NCI-H510A treated with DMSO at 0.1 percent for 48 hours (cell line): ENCODE measurements around the gene PTDSS2.

ENCODE experiments used
- DNase-seq: peaks from one replicate; lab custom pipeline; 2025; lab: John Stamatoyannopoulos, UW

PTDSS2 gene

DNA sequence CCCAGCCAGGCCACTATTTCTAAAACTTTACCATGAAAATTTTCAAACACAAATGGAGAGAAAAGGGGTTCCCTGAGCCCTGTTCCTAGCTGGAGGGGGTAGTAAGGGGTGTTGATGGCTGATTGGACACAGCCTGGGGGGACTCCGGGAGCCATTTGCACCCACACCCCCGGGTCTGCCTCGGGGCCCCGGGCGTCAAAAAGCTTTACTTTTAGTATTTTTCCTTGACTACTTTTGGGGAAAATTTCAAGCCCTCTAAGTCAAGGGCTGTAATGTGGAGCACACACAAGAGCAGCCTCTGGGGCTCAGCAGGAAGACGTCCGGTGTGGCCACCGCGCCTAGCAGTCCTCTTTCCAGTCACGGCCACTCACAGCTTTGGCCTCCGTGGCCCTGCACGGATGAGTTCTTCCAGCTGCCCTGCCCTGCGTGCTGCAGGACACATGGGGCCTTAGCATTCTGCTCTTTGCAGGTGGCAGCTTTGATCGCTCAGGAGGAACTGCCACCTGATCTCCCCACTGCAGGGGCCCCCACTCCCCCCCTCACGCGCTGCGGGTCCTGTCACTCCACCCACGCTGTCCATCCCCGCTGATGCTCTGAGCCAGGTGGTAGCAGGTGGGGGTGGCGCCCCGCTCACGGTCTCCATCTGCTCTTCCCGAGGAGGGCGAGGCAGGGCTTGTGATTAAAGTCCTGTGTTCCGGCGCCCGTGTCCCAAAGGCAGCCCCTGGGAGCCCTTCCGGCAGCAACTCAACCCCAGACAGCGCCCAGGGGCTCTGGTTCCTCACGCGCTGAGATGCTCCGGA, 42.5 kb downstream of the PTDSS2 start:
- no peak for DNase-seq

DNA sequence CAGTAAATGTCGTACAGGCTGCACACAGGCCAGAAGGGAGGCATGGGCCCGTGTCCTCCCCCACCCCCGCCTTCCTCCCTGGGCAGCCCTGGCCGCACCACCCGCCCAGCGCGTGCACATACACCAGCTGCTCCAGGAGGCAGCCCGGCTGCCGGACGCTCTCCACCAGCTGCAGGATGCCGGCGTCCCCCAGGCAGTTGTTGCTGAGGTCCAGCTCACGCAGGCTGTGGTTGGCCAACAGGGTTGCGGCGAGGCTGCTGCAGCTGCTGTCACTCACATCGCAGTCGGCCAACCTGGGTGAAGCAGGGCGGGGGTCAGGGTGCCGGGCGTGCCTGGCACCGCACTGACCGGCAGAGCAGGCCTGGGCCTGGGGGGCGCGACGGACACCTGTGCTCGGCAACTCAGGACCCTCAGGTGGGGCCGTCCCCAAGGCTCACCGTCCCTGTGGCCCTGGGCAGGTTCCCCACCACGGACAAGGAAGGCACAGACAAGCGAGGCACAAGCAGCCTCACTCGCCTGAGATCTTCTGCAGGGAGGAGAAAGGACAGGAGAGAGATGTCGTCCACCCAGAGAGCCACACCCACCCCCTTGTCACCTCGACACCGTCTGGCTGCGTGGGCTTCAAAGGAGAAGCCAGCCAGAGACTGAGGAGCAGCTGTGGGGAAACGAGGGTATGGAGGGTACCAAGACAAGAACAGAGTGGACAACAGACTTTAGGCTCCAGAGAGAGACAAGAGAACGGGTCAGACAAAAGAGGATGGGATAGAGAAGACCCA, 44.9 kb downstream of the PTDSS2 start:
- no peak for DNase-seq

DNA sequence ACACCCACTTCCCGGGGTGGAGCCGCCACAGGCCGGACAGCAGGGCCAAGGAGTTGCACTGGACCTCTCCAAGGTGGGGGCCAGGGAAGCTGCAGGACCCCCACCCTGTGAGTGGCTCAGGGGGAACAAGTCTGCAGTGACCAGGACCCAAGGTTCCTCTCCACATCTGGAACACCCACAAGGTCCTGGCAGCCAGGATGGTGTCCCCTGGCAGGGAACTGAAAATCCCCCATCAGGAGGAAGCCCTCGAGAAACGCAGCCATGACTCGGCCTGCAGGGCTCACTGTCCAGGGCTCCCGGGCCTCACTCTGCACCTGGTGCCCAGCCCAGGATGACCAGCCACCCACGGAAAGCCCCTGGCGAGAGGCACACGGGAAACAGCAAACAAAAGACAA, 45.5 kb downstream of the PTDSS2 start:
- DNase-seq, result no peak

DNA sequence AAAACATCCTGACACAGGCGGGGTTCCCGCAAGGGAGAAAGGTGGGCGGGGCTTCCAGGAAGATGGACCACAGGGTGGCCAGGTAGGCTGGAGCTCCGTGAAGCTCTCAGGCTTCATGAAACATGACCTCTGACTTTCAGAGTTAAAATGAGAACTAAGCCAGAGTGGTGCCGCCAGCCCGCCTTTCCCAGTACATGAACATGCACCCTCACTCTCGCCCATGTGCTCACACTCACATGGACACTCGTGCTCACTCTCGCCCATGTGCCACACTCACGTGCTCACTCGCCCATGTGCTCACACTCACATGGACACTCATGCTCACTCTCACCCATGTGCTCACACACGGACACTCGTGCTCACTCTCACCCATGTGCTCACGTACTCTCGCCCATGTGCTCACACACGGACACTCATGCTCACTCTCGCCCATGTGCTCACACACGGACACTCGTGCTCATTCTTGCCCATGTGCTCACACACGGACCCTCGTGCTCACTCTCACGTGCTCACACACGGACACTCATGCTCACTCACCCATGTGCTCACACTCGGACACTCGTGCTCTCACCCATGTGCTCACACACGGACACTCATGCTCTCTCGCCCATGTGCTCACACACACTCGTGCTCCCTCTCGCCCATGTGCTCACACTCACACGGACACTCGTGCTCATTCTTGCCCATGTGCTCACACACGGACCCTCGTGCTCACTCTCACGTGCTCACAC, 46.9 kb downstream of the PTDSS2 start:
- no peak for DNase-seq

DNA sequence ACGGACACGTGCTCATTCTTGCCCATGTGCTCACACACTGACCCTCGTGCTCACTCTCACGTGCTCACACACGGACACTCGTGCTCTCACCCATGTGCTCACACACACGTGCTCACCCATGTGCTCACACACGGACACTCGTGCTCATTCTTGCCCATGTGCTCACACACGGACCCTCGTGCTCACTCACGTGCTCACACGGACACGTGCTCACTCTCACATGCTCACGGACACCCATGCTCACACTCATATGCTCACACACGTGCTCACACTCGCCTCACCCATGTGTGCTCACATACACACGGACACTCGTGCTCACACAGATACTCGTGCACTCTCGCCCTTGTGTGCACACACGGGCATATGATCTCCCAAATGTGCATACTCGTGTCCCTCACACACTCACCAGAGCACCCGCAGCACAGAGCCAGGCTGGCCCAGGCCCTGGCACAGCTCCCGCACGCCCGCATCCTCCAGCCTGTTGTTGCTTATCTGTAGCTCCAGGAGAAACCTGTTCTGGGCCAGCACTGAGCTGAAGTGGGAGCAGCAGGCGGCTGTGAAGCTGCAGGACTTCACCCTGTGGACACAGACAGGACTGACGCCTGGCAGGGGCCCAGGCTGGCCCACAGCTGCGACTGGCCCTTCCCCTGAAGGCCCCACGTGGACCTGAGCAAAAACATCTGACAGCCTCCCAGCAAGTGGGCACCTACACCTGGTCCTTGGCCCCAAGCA, 47.7 kb downstream of the PTDSS2 start:
- no peak for DNase-seq

DNA sequence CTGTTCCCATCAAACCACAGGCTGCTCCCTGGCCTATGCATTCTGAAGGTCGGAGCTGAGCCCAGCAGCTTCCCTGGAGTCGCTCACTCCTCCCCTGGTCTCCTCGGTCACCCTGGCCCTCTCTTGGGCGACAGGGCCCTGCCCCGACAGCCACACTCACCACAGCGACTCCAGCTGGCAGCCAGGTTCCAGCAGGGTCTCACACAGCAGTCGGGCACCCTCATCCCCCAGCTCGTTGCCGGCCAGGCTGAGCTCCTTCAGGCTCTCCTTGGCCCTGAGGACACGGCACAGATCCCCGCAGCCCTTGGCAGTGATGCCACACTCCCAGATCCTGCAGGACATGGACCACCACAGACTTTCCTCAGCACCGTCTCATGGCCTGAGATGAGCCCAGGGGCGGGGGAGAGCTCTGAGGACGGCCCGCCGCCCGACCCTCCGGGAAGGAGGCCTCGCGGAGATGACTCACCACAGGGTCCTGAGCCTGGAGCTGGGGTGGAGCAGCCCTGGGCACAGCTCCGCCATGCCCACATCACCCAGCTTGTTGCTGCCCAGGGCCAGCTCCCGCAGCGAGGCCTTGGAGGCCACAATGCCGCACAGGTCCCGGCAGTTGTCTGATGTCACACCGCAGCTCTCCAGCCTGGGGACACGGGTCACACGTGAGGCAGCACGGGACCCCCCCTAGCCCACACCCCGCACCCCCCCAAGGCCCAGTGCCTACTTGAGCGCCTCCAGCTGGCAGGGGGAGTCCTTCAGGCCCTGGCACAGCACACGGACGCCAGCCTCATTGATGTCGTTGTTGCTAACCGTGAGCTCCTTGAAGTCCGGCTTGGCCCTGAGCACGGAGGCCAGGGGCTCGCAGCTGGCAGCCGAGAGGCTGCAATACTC, 48.5 kb downstream of the PTDSS2 start:
- no peak for DNase-seq

DNA sequence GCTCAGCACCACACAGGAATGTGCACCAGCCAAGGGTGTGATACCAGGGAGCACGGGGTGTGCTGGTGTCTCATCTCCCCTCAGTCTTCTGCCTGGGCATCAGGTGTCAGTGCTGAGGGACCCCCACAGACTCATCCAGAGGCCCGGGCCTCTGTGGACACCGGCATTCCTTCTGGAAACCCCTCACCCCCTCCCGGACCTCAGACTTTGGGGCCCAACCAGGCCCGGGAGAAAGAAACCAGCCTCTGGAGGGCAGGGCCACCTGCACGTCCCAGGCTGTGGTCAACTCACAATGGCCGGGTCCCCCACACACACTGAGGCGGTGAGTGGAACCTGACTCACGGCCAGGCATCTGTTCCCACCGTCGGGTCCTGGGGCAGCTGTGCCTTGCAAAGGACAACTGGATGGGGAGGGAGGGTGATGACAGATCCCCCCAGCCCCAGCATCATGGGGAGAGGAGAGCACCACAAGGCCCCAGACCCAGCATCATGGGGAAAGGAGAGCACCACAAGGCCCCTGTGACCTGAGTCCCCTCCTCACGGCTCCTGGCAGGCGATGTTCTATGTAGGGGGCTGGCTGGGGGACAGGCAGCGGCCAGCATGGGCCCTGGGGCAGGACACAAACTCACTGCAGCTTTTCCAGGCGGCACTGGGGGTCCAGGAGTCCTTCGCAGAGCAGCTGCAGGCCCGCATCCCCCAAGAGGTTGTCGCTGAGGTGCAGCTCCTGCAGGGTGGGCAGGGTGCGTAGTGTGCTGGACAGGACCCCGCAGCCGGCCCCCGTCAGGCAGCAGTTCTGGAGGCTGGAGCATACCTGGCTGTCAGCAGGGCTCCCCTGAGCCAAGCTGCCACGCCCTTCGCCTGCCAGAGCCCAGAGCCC, 49.4 kb downstream of the PTDSS2 start:
- no peak for DNase-seq

DNA sequence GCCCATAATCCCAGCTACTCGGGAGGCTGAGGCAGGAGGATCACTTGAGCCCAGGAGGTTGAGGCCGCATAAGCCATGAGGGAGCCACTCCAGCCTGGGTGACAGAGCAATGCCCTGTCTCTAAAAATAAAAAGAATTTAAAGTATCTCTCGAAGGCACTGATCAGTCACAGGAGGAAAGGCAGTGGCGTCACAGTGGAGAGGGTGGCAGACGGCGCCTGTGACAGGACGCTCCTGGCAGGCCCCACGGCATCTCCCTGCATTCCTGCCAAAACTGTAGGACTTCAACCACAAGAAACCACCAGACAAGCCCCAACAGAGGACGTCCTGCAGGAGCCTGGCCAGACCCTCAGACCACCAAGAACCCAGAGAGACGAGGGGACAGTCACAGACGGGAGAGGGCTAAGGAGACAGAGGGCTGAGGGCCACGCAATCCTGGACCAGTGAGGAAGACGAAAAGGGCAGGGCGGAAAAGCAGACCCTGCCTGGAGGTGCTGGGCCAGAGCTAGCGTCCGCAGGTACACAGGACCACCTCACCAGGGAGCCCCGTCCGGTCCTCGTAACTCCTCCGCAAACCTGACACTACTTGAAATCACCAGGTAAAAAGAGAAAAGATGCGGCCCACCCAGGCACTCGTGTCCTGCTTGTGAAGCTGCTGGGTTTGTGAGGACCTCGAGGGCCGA, 51.1 kb downstream of the PTDSS2 start:
- DNase-seq, result no peak

DNA sequence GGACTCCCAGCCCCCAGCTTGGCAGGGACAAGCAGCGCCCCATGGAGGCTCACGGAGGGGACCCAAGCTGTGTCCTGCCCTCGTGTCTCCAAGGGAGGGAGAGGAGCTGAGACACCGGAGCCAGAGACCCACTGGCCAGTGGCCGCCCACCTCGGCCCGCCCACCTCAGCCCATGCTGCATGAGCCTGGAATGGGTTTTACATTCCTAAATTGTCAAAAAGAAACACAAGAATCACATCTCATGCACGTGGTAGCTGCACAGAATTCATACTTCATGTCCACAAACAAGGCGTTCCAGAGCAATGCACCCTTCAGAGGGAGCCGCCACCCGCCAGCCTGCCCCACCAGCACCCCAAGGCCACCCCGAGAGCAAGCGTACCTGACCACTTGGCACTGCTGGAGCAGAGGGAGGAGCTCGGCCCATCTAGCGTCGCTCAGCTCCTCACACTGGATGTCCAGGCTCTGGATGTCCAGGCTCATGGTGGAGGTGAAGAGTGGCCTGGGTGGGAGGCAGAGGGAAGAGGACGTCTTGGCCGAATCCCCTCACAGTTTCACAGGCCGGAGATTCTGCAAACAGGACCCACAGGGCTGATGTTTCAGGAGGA, 51.7 kb downstream of the PTDSS2 start:
- DNase-seq, result no peak

DNA sequence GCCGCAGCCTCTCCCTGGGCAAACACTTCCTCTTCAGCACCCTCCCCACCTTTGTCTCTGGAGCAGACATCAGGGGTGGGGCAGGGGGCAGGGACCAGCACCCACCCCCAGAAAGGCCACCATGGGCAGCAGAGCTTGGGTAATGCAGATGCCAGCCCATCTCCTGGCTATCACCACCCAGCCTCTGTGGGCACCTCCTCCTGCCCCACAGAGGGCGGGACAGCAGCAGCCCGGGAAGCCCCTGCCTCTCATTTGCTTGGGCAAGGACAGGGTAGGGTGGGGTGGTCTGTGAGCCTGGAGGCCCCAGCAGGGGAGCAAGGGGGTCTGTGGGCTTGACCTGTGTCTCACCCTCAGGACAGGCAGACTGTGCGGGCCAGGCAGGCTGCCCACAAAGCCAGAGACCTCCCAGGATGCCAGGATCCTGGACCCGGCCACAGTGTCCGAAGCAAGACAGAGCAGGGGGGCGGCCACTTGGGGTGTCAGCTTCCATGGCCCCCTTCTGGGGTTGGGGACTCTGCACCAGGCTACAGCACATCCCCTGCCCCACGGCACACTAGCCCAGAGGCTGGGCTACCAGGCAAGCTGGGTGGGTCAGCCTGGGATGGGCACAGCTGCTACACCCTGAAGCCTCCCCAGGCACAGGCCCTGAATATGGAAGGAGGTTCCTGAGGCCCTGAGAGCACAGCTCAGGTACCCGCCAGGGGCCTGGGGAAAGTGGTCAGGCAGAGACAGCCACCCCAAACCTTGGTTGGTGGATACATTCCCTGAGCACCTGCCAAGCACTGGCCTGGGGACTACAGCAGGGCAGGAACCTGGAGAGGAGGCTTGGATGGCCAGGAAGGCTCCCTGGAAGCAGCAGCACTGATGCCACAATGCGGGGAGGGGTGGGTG, 52.5 kb downstream of the PTDSS2 start:
- DNase-seq, result no peak

DNA sequence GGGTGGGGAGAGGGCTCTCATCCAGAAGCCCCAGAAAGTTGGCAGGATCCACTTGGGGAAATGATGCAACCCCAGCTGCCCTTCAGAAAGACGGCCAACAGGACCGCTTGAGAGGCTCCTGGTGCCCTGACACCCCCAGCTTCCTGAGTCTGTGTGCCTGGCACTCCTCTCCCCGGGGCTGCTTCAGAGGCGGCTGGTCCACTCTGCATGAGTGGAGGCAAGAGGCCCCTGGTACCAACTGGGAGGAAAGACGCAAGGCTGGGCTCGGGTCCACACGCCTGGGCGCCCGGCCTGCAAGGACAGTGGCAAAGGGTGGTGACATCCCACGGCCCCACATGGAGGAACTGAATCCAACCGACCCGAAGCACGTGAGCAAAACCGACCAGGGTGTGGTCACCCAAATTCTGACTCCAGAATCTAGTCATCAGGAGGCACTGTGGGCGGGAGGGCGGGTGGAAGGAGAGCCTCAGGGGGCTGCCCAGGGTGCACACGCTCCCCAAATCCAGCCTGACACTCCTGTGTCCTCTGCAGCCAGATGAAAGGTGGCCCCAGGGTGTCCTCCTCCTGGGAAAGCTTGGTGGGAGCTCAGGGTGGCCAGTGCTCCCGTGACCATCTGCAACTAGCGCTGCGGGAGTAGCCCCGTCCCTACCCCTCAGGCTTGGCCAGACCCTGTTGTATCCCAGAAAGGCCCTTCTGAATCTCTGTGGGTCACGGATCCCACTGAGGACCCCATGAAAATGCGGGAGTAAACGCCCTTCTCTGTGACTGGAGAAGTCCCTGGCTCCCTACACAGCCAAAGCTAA, 53.3 kb downstream of the PTDSS2 start:
- no peak for DNase-seq

DNA sequence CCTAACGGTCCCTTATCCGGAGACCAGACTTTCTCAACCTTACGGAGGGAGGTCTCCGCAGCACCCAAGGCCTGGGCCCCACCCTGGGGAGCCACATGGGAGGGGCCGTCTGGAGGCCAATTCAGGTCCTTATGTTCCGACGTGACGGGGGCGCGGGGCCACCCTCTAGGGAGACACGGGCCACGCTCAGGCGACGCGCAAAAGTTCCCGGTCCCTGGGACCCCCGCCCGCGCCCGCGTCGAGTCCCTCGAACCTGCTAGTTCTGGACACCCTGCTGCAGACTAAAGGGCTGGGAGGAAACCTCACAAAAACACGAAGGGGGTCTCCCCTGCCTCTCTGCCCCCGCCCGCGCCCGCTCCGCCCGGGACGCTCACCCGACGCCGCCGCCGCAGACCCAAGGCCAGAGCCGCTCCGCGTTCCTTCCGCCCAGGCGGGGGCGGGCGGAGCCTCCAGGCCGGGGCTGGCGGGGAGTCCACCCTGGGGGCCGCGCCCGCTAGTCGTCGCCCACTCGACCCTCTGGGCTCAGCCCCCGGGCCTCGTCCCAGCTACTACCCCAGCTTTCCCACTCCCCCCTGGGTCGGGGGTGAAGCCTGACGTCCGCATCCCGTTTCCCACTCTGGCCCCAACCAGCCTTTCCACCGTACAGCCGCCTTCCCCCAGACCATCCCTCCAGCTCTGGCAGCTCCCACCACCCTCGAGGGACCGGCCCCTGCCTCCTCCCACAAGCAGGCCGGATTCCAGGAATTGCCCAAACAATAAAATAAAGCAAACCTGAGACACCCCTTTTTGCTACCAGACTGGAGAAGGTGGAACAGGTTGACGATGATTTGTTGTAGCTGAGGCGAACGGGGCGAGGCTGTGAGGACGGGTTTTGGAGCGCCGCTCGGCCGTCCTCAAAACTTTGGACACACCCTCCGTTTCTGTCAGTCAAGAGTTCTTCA, 54.2 kb downstream of the PTDSS2 start:
- DNase-seq, result no peak

DNA sequence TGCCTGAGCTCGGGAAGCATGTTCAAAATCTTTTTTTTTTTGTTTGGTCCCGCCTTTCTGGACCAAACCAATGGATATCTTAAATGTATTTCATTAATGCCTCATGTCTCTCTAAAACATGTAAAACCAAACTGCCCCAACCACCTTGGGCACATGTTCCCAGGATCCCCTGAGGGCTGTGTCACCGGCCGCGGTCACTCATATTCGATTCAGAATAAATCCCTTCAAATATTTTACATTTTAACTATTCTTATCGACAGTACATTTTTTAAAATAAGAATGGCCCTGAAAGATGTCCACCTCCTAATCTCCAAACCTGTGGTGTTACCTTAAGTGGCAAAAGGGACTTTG, 54.9 kb downstream of the PTDSS2 start:
- DNase-seq, result no peak

DNA sequence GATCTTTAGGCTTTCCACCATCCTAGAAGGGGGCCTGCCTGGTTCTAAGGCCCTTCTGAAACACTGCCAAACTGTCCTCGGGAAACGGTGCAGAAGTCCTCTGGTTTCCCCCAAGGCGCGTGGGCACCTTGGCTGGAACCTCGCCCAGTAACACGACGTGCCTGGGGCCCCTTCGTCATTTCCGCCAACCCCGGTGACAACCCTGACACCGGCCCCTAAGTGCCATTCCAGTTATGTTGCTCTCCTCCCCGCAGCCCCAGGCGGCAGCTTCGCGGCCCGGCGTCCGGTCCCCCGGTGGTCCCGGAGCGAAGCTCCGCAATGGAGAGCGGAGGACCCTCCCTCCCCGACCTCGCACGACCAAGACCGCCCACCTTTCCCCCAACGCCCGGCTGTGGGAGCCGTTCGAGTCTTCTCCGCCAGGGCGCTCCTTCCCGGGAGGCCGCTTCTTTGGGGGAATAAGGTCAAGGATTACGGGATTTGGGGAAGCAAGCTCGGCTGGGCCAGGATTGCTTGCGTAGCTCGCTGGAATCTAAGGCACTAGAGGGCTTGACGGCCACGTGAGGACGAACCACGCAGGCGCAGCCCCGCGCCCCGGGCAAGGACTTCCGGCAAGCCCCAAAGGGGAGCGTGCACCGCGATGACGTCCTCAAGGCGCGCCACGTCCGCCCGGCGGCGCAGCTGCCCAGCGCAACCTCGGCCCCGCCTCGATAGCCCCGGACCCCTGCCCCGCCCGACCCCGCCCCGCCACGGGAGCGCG, 56.3 kb downstream of the PTDSS2 start:
- DNase-seq, result peak; percentile 76

DNA sequence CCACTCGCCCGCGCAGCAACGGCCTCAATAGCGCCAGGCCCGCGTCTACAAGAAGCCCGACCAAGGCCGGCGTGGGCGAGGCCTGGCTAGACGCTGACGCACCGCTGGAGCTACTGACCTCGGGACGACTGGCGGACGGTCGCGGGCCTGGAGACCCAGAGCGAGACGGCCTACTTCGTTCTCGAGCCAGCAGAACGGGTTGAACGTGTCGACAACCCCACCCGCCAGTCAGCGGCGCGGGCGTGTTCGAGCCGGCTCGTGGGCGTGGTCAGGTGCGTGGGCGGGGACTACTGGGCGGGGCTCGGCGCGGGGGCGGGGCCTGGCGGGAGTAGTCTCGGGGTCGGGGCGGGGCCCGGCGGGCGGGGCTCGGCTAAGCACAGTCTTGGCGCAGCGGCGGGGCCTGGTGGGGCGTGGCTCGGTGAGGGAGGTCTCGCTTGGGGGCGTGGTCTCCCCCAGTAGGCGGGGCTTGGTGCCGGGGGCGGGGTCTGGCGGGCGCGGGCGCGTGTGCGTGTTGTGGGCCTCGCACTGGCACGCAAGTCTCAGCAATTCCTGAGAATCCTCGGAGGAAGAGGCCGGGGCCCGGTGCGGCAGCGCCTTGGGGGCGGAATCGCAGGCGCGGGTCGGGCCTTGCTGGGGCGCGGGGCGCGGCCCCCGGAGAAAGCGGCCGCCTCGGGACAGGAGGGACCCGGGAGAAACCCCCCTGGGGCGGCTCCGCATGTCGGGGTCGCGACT, 57.1 kb downstream of the PTDSS2 start, which contains the start of gene RNH1:
Gene RNH1 (minus strand): TSS at position 248 of the 732 bp plus-strand sequence. CDS start 5,080 bp downstream, outside the sequence.
- DNase-seq, result peak; percentile 23
